Gastrocnemius medialis (tissue), 4 donors: ENCODE measurements around the gene AK2.

Experiments used
- POLR2A ChIP-seq, 2 donors: fragments of 450-650 bp; IDR thresholded peaks; one replicate each; pipeline ENCODE4 v1.6.1; 2017; ENCODE audit warnings: antibody characterized with exemption in 2 of 2, mild to moderate bottlenecking in 2 of 2, moderate library complexity in 2 of 2
- TF ChIP-seq, protein P1 (sequence below), 5 experiments: fragments of 450-650 bp in 3 of 5; fragments of 200-600 bp in 2 of 5; sonication (generic) in 2 of 5; IDR thresholded peaks in 4 of 5; conservative IDR thresholded peaks in 1 of 5; 1 replicate in 4 of 5; 2 replicates in 1 of 5; pipeline ENCODE4 v1.5.1; 2016 to 2019; ENCODE audit warnings: antibody characterized with exemption in 5 of 5, mild to moderate bottlenecking in 3 of 5, moderate library complexity in 3 of 5

DNA sequence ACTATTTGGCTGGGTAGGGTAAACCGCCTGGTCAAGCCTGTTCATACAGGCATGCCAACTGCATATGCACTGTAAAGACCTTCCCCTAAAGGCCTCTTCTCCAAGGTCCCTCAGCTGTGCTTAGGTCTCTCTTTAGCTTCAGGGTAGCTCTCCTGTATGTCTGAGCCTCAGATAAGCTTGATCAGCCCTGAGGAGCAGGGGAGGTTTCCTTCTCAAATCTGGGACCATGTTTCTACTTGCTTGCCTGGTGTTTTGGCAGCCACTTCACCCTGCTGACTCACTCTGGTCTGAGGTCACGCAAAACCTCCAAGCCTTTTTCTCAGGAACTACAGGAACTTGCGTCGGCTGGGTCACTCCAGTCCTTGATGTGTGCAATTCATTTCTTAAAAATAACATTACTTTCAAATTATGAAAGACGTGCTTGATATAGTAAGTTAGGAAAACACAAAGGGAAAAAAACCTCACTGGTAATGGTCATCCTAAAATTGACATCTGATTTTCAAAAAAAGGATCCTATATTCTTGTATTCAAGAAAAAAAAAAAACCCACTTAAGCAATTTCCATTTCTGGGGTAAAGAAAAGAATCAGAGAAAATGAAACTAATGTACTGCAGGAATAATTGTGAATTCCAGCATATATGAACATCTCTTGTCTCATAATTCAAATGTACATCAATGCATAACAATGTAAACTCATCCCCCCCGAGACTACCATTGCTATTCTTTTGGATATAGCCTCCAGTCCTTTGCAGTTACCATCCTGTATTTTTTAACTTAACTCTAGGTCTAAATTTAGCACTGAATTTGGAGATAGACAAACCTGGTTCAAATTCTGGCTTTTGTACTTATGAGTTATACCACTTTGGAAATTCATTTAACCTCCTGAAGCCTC, 47.3 kb downstream of the AK2 start:
- TF ChIP-seq, protein P1, sequence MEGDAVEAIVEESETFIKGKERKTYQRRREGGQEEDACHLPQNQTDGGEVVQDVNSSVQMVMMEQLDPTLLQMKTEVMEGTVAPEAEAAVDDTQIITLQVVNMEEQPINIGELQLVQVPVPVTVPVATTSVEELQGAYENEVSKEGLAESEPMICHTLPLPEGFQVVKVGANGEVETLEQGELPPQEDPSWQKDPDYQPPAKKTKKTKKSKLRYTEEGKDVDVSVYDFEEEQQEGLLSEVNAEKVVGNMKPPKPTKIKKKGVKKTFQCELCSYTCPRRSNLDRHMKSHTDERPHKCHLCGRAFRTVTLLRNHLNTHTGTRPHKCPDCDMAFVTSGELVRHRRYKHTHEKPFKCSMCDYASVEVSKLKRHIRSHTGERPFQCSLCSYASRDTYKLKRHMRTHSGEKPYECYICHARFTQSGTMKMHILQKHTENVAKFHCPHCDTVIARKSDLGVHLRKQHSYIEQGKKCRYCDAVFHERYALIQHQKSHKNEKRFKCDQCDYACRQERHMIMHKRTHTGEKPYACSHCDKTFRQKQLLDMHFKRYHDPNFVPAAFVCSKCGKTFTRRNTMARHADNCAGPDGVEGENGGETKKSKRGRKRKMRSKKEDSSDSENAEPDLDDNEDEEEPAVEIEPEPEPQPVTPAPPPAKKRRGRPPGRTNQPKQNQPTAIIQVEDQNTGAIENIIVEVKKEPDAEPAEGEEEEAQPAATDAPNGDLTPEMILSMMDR (IDR thresholded peaks at IDR 0.05 in 4 of 5, conservative IDR thresholded peaks at IDR 0.05 in 1 of 5) = no peak
- no peak for TF ChIP-seq POLR2A (IDR thresholded peaks at IDR 0.05)
